ENCODE results near the gene SH3GL2.

SH3GL2 gene

DNA sequence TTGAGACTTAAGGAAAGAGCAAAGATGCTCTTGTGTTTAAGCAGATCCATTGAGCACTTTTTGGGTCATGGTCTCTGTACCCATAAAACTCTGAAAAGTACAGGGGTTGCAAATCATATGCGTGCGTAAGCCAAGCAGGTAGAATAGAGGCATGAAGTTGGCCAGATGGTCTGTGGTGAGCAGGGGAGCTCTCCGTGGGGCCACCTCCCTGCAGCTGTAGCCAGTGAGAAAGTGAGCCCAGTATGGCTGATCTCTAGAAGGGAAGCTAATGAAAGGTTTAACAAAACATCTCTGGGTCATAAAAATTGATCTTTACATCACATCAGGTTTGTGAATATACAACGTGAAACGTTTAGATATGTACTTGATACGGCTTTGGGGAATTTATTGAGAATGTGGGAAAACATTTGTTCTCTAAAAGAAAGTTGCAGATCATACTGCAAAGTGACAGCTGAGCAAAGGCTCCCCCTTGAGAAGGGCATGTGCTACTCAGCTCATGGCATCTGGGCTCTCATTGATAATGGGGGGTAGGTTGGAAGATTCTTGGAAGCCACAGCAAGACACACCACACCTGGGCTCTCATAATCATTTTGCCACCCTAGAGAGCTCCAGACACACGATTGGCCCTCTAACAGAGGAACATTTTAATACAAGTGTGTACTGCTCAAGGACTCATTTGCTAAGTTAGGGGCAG is 30.6 kb downstream of the SH3GL2 start:
- no peak for DNase-seq (ENCODE audit: low spot score)

DNA sequence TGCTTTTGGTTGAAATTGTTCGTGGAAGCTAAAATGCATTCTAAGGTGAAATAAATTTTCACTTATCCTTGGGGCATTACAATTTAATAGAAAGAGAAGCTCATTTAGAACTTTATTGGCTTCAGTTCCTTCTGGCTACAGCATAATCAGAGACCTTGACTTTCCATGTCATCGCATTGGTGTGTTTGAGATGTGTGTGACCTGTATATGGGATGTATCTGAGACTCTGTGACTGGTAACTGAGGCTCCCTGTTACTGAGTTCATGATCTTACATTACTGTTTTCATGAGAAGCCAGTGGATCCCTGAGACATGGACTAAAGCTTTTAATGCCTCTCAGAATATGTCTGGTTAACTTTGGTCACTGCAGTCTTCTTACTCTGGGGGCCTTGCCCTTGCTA is 32.5 kb downstream of the SH3GL2 start:
- TF ChIP-seq, protein P1, sequence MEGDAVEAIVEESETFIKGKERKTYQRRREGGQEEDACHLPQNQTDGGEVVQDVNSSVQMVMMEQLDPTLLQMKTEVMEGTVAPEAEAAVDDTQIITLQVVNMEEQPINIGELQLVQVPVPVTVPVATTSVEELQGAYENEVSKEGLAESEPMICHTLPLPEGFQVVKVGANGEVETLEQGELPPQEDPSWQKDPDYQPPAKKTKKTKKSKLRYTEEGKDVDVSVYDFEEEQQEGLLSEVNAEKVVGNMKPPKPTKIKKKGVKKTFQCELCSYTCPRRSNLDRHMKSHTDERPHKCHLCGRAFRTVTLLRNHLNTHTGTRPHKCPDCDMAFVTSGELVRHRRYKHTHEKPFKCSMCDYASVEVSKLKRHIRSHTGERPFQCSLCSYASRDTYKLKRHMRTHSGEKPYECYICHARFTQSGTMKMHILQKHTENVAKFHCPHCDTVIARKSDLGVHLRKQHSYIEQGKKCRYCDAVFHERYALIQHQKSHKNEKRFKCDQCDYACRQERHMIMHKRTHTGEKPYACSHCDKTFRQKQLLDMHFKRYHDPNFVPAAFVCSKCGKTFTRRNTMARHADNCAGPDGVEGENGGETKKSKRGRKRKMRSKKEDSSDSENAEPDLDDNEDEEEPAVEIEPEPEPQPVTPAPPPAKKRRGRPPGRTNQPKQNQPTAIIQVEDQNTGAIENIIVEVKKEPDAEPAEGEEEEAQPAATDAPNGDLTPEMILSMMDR (IDR thresholded peaks at IDR 0.05; ENCODE audit: extremely low read depth, missing control alignments) = no peak
- DNase-seq (ENCODE audit: low spot score) = no peak

More for the DNA sequence above, 30.6 kb downstream of the SH3GL2 start:
- TF ChIP-seq, protein P1 (IDR thresholded peaks at IDR 0.05; ENCODE audit: extremely low read depth, missing control alignments) = no peak

DNA sequence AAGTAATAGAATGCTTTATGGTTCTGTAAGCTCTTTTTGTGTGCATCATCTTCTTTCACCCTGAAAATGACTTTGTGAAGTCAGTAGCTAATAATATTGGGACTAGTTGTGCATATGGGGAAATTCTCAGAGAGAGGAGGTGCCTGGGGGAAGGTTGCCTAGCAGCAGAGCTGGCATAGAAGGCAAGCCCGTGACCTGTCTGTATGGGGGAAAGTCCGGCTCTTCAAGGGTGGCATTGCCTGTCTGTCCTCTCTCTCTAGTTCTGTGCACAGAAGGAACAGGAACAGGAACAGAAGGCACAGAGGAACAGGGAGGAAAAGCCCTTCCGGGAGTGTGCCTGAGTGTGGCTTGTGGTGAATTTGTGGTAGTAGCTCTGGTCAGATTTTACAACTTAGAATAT is 33.1 kb downstream of the SH3GL2 start:
- TF ChIP-seq, protein P1 (IDR thresholded peaks at IDR 0.05; ENCODE audit: extremely low read depth, missing control alignments) = no peak
- DNase-seq (ENCODE audit: low spot score) = no peak

DNA sequence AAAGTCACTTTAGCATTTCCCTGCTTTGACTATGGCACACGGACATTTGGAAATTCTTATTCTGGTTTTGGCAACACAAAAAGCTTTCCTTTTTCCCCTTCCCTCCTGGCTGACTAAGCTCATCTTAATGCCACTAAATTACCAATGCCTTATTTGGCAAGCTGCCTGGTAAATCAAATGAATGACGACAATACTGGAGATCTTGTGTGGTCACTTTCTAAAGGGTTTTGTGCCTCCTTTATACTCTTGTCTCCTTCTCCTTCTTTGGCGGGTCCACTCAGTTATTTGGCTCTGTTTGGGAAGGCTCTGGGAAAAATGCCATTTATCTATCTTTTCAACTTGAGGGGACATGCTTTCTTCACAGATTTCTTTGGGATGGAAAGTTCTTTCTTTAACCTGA is 34.9 kb downstream of the SH3GL2 start:
- TF ChIP-seq, protein P1 (IDR thresholded peaks at IDR 0.05; ENCODE audit: extremely low read depth, missing control alignments) = no peak
- no peak for DNase-seq (ENCODE audit: low spot score)

DNA sequence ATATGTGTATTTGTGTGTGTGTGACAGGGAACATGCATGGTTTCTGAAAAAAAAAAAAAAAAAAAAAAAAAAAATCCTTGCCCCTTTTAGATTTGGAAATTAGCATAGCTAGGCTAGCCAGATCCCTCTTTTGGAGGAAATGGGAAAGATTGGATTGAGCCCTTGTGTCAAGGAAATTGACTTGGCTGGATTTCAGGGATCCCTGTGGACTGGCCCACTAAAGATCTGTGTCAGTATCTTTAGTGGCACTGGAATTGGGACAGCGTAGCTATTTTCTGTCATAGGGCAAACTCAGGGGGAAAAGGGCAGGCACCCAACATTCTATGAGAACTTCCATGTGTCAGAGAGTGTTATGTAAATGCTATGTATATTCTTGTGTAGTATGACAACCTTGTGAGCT is 35.4 kb downstream of the SH3GL2 start:
- TF ChIP-seq, protein P1 (IDR thresholded peaks at IDR 0.05; ENCODE audit: extremely low read depth, missing control alignments) = no peak
- no peak for DNase-seq (ENCODE audit: low spot score)

DNA sequence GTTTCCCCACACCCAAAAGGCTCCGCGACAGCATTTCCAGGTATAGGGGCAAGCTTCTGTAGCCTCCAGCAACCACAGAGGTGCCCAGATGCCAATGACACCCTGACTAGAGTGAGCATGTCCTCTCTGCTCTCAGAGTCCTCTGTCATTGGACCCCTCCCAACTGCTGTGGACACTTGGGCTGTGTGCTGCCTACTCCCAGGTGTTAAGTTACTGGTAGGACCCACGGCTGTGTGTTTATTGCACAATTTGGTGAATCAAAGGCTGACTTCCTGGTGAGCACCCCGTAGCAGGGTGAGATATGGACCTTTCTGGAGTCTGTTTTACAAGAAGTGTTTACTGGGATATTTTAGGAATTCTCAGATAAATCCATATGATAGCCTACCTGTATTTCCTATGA is 36.0 kb downstream of the SH3GL2 start:
- TF ChIP-seq, protein P1 (IDR thresholded peaks at IDR 0.05; ENCODE audit: extremely low read depth, missing control alignments) = no peak
- DNase-seq (ENCODE audit: low spot score) = no peak

DNA sequence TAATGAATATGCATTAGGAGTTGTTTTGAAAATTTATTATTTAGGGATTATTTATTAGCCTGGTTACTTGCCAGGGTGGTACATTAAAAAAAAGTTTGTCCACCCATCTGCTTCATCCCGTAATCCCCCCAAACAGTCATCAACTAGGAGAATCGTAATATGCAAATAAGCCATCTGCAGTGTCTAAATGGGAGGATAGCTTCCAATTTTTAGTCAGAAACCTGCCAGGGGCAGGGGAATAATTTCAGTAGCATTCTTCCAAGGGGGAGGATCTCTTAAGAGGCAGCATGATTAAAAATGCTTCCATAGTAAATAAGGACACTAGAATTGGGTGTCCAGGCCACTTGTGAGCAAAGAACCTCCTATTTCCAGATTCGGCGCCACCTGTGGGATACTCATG is 43.3 kb downstream of the SH3GL2 start:
- DNase-seq (ENCODE audit: low spot score) = no peak
- TF ChIP-seq, protein P1 (IDR thresholded peaks at IDR 0.05; ENCODE audit: extremely low read depth, missing control alignments) = no peak
